ENCODE data around the gene MRPL57.
A peak's percentile ranks its signal among the peaks of the same experiment; 100 is the strongest.
"Not testable (repeated sequence)": the region's sequence is repeated elsewhere in the genome, so short reads cannot be mapped to it uniquely, and the experiment has no call there.

MRPL57 gene

GRCh38 chr13:21176215-21176981 lies at the start of gene MRPL57, which contains the start of gene SKA3:
MRPL57 (plus strand) TSS chr13:21176658; CDS start chr13:21176917, 259 bp downstream.
SKA3 (minus strand) TSS chr13:21176552; CDS start chr13:21176477, 75 bp downstream.
- peak; percentile 94 for DNase-seq

GRCh38 chr13:21130116-21130515 lies 46.3 kb upstream of the MRPL57 start:
- DNase-seq, result no peak

GRCh38 chr13:21133077-21133476 lies 43.4 kb upstream of the MRPL57 start:
- DNase-seq, result no peak

GRCh38 chr13:21134475-21134874 lies 42.0 kb upstream of the MRPL57 start:
- no peak for DNase-seq

- DNase-seq, result not testable (repeated sequence)
Observed at GRCh38 chr13:21135833-21136232, 40.6 kb upstream of the MRPL57 start.

- DNase-seq, result no peak
Observed at GRCh38 chr13:21137696-21138095, 38.8 kb upstream of the MRPL57 start.

- no peak for DNase-seq
Observed at GRCh38 chr13:21138561-21138960, 37.9 kb upstream of the MRPL57 start.

- DNase-seq, result no peak
Observed at GRCh38 chr13:21139374-21139773, 37.1 kb upstream of the MRPL57 start.

- DNase-seq, result no peak
Observed at GRCh38 chr13:21142766-21143165, 33.7 kb upstream of the MRPL57 start.

GRCh38 chr13:21147827-21148226 lies 28.6 kb upstream of the MRPL57 start:
- DNase-seq, result no peak

GRCh38 chr13:21148557-21149258 lies 27.8 kb upstream of the MRPL57 start:
- DNase-seq, result no peak

GRCh38 chr13:21149568-21149967 lies 26.9 kb upstream of the MRPL57 start:
- no peak for DNase-seq

GRCh38 chr13:21150013-21150412 lies 26.4 kb upstream of the MRPL57 start:
- no peak for DNase-seq

- no peak for DNase-seq
Observed at GRCh38 chr13:21152251-21152899, 24.1 kb upstream of the MRPL57 start.

GRCh38 chr13:21164631-21165030 lies 11.8 kb upstream of the MRPL57 start:
- no peak for DNase-seq

GRCh38 chr13:21165606-21166005 lies 10.9 kb upstream of the MRPL57 start:
- DNase-seq, result not testable (repeated sequence)

GRCh38 chr13:21171420-21171819 lies 5.0 kb upstream of the MRPL57 start:
- no peak for DNase-seq

GRCh38 chr13:21173767-21174166 lies 2.7 kb upstream of the MRPL57 start:
- DNase-seq, result not testable (repeated sequence)

GRCh38 chr13:21175656-21176214 lies 723 bp upstream of the MRPL57 start:
- DNase-seq, result no peak

GRCh38 chr13:21176982-21177284 lies 475 bp downstream of the MRPL57 start:
- DNase-seq, result no peak

- no peak for DNase-seq
Observed at GRCh38 chr13:21181671-21182070, 5.2 kb downstream of the MRPL57 start.

GRCh38 chr13:21186410-21186809 lies 10.0 kb downstream of the MRPL57 start:
- not testable (repeated sequence) for DNase-seq

GRCh38 chr13:21194756-21195155 lies 18.3 kb downstream of the MRPL57 start:
- DNase-seq, result not testable (repeated sequence)

Measured in CD4-positive, alpha-beta T cell treated with Interleukin-17A for 1 hour (primary cell).